Measurements from ENCODE around the gene SLC38A11.
"Not testable (repeated sequence)": the region's sequence is repeated elsewhere in the genome, so short reads cannot be mapped to it uniquely, and the experiment has no call there.

DNA sequence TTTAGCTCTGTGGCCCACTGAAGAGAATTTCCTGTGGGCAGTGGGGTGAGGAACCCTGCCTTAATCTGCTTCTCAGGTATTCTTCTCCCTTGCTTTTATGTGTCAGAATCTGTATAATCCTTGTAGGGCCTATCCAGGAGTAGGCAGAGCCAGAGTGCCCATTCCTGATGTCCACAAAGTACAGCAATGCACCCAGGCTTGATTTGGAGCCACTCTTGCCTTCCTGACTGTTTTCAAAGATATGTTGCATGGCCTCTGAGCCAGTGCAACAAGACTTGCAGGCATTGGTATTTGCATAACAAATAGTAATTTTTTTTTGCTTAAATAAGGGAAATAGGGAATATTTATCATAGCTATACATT is 36.7 kb upstream of the SLC38A11 start:
- TF ChIP-seq, protein P1, sequence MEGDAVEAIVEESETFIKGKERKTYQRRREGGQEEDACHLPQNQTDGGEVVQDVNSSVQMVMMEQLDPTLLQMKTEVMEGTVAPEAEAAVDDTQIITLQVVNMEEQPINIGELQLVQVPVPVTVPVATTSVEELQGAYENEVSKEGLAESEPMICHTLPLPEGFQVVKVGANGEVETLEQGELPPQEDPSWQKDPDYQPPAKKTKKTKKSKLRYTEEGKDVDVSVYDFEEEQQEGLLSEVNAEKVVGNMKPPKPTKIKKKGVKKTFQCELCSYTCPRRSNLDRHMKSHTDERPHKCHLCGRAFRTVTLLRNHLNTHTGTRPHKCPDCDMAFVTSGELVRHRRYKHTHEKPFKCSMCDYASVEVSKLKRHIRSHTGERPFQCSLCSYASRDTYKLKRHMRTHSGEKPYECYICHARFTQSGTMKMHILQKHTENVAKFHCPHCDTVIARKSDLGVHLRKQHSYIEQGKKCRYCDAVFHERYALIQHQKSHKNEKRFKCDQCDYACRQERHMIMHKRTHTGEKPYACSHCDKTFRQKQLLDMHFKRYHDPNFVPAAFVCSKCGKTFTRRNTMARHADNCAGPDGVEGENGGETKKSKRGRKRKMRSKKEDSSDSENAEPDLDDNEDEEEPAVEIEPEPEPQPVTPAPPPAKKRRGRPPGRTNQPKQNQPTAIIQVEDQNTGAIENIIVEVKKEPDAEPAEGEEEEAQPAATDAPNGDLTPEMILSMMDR (IDR thresholded peaks at IDR 0.05) = not testable (repeated sequence)
- not testable (repeated sequence) for TF ChIP-seq POLR2A (IDR thresholded peaks at IDR 0.05); POLR2AphosphoS5 (IDR thresholded peaks at IDR 0.05; ENCODE audit: insufficient read depth in 1 of 2, low read depth in 1 of 2)

Data from vagina (tissue), 2 donors.